Endodermal cell (in vitro differentiated cells): Measurements from ENCODE around the gene SOX6. TPM values are rescaled to one million over a fixed set of nuclear protein-coding genes. Genes with fewer than 3 reads are reported as not detected.

ENCODE experiments used
- DNase-seq: peaks from one replicate; pipeline ENCODE4 v3.0.0-alpha.2; 2017
- H3K27ac ChIP-seq: 2 replicates; pipeline ENCODE4 v1.5.1; 2013; ENCODE audit warnings: mild to moderate bottlenecking, low read depth, low read length, moderate library complexity
- H3K27me3 ChIP-seq: 2 replicates; pipeline ENCODE4 v1.6.1; 2013; ENCODE audit warnings: mild to moderate bottlenecking, low read length, moderate library complexity; ENCODE audit not compliant: insufficient read depth, control insufficient read depth, poor library complexity, severe bottlenecking
- H3K36me3 ChIP-seq: 2 replicates; pipeline ENCODE4 v1.7.0; 2013; ENCODE audit warnings: mild to moderate bottlenecking, low read length, moderate library complexity; ENCODE audit not compliant: control insufficient read depth, insufficient read depth
- H3K4me1 ChIP-seq: one replicate; pipeline ENCODE4 v1.7.0; 2013; ENCODE audit warnings: low read length; ENCODE audit not compliant: control insufficient read depth, insufficient read depth
- H3K4me3 ChIP-seq: 2 replicates; pipeline ENCODE4 v1.5.1; 2013; ENCODE audit warnings: mild to moderate bottlenecking, low read length, moderate library complexity
- H3K9ac ChIP-seq: 2 replicates; pipeline ENCODE4 v1.6.1; 2013; ENCODE audit warnings: mild to moderate bottlenecking, low read length, moderate library complexity; ENCODE audit not compliant: poor library complexity, severe bottlenecking; ENCODE audit errors: extremely low read depth
- H3K9me3 ChIP-seq: 2 replicates; pipeline ENCODE4 v1.6.1; 2013; ENCODE audit warnings: mild to moderate bottlenecking, low read length, moderate library complexity; ENCODE audit not compliant: control insufficient read depth
- H3K27ac Mint-ChIP-seq: 2 replicates; pipeline ENCODE4 v1.8.0; 2020; ENCODE audit warnings: mixed read lengths
- H3K27me3 Mint-ChIP-seq: 2 replicates; pipeline ENCODE4 v1.8.0; 2021; ENCODE audit warnings: mild to moderate bottlenecking, mixed read lengths; ENCODE audit not compliant: insufficient read depth
- H3K36me3 Mint-ChIP-seq: 2 replicates; pipeline ENCODE4 v1.8.0; 2020; ENCODE audit warnings: low read depth, mixed read lengths
- H3K4me1 Mint-ChIP-seq: 2 replicates; pipeline ENCODE4 v1.8.0; 2020; ENCODE audit warnings: mixed read lengths
- H3K4me3 Mint-ChIP-seq: 2 replicates; pipeline ENCODE4 v1.8.0; 2020; ENCODE audit warnings: mild to moderate bottlenecking, moderate library complexity, mixed read lengths
- H3K9me3 Mint-ChIP-seq: 2 replicates; pipeline ENCODE4 v1.8.0; 2020; ENCODE audit warnings: mild to moderate bottlenecking, mixed read lengths
- WGBS, 2 experiments: methylation state at CpG; one replicate each; pipeline versions ENCODE4 v1.1.5 to v1.1.7; 2013; ENCODE audit warnings: missing lambda C conversion rate in 2 of 2, mixed read lengths in 1 of 2; ENCODE audit not compliant: insufficient coverage in 1 of 2, insufficient read length in 1 of 2; 5-methylcytosine and 5-hydroxymethylcytosine counted together
- total RNA-seq, 2 donors: library from RNA; stranded (reverse); fragmentation: NEBNext Ultra II Directional in 1 of 2; extraction: Animal tissue kit (Norgen Biotek cat#: 25700) in 1 of 2; gene quantifications; 2 replicates in 1 of 2; 3 replicates in 1 of 2; pipeline ENCODE4 v1.2.1, GENCODE V29; 2021
- TF ChIP-seq, protein P1 (sequence below): fragments of 200-600 bp; sonication (generic); conservative IDR thresholded peaks from 2 replicates; pipeline ENCODE4 v1.5.0; 2021; ENCODE audit warnings: antibody characterized with exemption, mild to moderate bottlenecking

SOX6 gene
- total RNA-seq, 2 donors from 2014 or later = 0.13 to 0.20 TPM

DNA sequence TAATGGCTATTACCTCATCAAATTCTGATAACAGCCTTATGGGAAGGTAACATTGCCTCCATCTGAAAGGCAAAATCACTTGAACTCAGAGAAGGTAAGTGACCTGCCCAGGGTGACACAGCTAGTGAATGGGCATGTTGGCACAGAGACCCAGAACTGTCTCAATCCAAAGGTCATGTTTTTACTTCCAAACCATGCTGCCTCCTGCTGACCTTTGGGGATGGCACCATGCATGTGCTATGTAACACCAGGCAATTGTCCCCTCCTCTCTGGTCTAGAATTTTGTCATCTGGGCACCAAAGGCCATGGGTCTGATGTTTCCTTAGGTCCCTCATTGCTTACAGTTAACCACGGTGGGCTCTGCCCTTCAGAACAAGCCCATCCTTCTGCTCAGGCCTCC is 417.4 kb downstream of the SOX6 start:
- H3K9me3 ChIP-seq = no peaks in the 10 kb centered on the region
- no peak overlapping the region for H3K27ac Mint-ChIP-seq
- H3K36me3 Mint-ChIP-seq = no peaks in the 10 kb centered on the region
- H3K27me3 ChIP-seq = no peaks in the 10 kb centered on the region
- no peak overlapping the region for H3K4me3 Mint-ChIP-seq
- H3K4me1 Mint-ChIP-seq = peaks cover 3% of the 10 kb centered on the region
- no peak overlapping the region for H3K27ac ChIP-seq
- peak; percentile 15 for DNase-seq
- H3K4me1 ChIP-seq = no peaks in the 10 kb centered on the region
- no peak overlapping the region for H3K4me3 ChIP-seq
- H3K36me3 ChIP-seq = no peaks in the 10 kb centered on the region
- peaks cover 46% of the 10 kb centered on the region for H3K27me3 Mint-ChIP-seq
- WGBS, 2 experiments = 91% methylated on average over 1 of the region's 1 CpG; no CpG with 5 or more reads in 1 of the 2 experiments
- no peak overlapping the region for H3K9ac ChIP-seq
- TF ChIP-seq, protein P1, sequence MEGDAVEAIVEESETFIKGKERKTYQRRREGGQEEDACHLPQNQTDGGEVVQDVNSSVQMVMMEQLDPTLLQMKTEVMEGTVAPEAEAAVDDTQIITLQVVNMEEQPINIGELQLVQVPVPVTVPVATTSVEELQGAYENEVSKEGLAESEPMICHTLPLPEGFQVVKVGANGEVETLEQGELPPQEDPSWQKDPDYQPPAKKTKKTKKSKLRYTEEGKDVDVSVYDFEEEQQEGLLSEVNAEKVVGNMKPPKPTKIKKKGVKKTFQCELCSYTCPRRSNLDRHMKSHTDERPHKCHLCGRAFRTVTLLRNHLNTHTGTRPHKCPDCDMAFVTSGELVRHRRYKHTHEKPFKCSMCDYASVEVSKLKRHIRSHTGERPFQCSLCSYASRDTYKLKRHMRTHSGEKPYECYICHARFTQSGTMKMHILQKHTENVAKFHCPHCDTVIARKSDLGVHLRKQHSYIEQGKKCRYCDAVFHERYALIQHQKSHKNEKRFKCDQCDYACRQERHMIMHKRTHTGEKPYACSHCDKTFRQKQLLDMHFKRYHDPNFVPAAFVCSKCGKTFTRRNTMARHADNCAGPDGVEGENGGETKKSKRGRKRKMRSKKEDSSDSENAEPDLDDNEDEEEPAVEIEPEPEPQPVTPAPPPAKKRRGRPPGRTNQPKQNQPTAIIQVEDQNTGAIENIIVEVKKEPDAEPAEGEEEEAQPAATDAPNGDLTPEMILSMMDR = no peak
- H3K9me3 Mint-ChIP-seq = no peaks in the 10 kb centered on the region

- no peak overlapping the region for H3K27ac Mint-ChIP-seq
- H3K4me3 Mint-ChIP-seq = no peak overlapping the region
- 93 to 96% methylated on average over 22 to 24 of the region's 24 CpGs for WGBS, 2 experiments
- H3K27ac ChIP-seq = no peak overlapping the region
- no peaks in the 10 kb centered on the region for H3K36me3 ChIP-seq
- H3K9ac ChIP-seq = no peak overlapping the region
- no peaks in the 10 kb centered on the region for H3K4me1 ChIP-seq
- H3K9me3 Mint-ChIP-seq = no peaks in the 10 kb centered on the region
- no peaks in the 10 kb centered on the region for H3K4me1 Mint-ChIP-seq
- H3K9me3 ChIP-seq = no peaks in the 10 kb centered on the region
- no peaks in the 10 kb centered on the region for H3K27me3 ChIP-seq
- no peaks in the 10 kb centered on the region for H3K36me3 Mint-ChIP-seq
- peaks cover 41% of the 10 kb centered on the region for H3K27me3 Mint-ChIP-seq
- TF ChIP-seq, protein P1 = no peak
- DNase-seq = no peak
- H3K4me3 ChIP-seq = no peak overlapping the region
Observed at GRCh38 chr11:15938121-15938611, 418.2 kb downstream of the SOX6 start.

GRCh38 chr11:15937601-15938120 is 418.7 kb downstream of the SOX6 start:
- whole genome bisulfite sequencing, 2 experiments = 96% methylated on average over 11 to 12 of the region's 12 CpGs
- TF ChIP-seq, protein P1 = peak; percentile 30
- H3K36me3 Mint-ChIP-seq = no peaks in the 10 kb centered on the region
- H3K4me3 ChIP-seq = no peak overlapping the region
- H3K27me3 ChIP-seq = no peaks in the 10 kb centered on the region
- H3K36me3 ChIP-seq = no peaks in the 10 kb centered on the region
- H3K4me1 Mint-ChIP-seq = no peaks in the 10 kb centered on the region
- no peak overlapping the region for H3K27ac Mint-ChIP-seq
- no peaks in the 10 kb centered on the region for H3K9me3 Mint-ChIP-seq
- H3K27me3 Mint-ChIP-seq = peaks cover 36% of the 10 kb centered on the region
- H3K9me3 ChIP-seq = no peaks in the 10 kb centered on the region
- no peaks in the 10 kb centered on the region for H3K4me1 ChIP-seq
- no peak overlapping the region for H3K4me3 Mint-ChIP-seq
- H3K9ac ChIP-seq = no peak overlapping the region
- DNase-seq = peak; percentile 64
- H3K27ac ChIP-seq = no peak overlapping the region
